NCI-H2196 (cell line): ENCODE data around the gene SNRPB2.

Experiments
- DNase-seq: peaks from one replicate; lab custom pipeline; 2025; ENCODE audit not compliant: unreplicated experiment; lab: John Stamatoyannopoulos, UW

SNRPB2 gene

DNA sequence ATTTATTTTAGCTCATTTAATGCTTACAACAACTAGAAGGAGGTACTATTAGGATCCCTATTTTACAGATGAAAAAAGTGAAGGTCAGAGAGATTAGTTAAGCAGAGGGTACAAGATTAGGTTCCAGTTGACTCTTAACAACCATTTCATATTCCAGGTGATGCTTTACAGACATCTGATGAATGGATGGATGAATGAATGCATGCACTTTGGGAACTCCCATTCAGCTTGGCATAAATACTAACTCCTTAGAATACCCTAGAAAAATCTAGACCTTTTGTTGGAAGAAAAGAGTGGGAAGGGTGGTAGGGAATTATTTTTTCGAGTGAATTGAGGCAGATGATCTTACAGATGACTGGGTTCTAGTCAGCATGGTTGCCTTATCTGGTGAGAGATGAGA lies 746 bp upstream of the SNRPB2 start:
- no peak for DNase-seq

DNA sequence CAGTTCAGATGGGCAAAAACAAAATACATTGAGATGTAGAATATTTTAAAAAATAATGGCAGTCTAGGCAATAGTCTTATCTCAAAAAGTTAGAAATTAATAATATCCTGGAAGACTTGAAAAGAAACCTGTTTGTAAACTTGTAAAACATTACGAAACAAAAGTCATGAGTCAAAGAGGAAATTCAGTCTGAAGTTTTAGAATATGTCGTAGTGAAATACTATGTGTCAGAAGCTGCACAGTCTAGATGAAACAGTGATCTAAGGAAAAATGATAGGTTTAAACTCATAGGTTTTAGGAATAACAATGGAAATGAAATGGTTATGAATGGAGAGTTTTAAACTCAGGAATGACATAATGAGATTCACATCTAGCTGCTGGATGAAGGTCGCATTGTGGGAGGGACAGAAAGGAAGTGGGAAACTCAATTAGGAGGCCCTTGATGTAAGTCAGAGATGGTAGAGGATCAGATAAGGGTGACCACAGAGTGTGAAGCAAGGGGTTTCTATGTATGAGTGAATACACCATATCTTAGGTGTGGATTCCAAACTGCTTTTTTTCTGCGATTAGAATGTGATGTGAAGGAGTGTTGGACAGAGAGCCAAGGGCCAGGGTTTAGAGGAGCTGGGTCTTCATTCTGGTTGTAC lies 2.8 kb downstream of the SNRPB2 start:
- DNase-seq, result no peak

DNA sequence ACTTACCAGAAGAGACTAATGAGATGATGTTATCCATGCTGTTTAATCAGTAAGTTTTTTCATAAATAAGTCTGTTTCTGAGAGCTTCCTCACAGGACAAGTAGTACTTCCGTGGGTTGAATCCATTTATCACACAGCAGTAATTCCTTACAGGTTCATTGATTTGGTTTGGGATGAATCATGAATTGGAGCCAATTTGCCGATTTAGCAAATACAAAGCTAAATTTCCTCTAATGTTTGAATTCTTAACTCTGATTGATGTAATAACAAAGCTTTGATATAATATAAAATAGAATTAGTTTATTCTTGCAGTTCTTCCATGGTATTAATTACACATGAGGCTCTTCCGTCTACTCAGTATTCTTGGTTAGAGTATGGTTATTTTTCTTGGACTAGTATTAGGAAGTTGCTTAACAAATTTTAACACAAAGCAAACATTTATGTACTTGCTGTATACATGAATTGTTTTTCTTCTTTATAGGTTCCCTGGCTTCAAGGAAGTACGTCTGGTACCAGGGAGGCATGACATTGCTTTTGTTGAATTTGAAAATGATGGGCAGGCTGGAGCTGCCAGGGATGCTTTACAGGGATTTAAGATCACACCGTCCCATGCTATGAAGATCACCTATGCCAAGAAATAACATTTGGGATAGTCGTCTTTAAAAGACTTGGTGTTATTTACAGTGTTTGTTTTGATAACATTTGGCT lies 10.7 kb downstream of the SNRPB2 start:
- no peak for DNase-seq

DNA sequence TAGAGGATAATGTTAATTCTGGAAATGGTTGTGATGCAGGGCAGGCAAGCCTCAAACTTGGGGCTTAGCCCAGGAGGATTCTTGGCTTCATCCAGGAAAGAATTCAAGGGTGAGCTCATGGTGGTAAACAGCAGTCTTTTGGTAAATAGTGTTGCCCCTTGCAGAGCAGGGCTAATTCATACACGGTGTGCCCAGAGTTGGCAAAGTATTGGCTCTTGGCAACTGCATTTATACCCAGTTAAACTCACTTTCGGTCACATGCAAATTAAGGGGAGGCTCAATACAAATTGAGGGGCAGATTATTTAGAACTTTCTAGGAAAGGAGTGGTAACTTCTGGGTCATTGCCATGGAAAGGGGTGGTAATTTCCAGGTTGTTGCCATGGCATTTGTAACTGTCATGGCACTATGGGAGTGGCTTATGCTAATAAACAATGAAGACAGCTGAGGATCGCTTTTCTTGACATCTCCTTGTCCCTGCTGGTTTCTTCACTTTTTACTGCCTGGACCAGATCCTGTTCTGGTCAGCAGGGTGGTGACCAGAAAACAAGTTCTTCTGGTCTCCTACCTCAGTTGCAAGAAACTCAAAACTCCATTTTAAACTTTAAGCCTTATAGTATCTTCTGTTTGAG lies 14.5 kb downstream of the SNRPB2 start:
- DNase-seq, result no peak

DNA sequence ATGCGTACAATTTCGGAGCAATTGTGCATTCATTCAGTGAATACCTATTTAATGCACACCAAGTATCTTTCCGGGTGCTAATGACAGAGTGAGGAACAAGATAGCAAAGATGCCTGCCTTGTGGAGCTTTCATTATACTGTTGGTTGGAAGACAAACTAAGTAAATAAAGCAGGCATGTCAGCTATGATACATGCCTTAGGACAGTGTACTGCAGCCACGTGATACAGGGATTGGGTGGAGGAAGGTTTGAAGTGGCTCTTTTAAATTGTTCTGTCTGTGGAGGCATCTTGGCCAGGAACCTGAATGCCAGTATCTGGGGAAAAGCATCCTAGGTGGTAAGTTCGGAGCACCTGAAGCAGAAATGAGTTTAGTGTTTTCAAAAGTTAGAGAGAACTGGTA lies 15.4 kb downstream of the SNRPB2 start:
- no peak for DNase-seq

DNA sequence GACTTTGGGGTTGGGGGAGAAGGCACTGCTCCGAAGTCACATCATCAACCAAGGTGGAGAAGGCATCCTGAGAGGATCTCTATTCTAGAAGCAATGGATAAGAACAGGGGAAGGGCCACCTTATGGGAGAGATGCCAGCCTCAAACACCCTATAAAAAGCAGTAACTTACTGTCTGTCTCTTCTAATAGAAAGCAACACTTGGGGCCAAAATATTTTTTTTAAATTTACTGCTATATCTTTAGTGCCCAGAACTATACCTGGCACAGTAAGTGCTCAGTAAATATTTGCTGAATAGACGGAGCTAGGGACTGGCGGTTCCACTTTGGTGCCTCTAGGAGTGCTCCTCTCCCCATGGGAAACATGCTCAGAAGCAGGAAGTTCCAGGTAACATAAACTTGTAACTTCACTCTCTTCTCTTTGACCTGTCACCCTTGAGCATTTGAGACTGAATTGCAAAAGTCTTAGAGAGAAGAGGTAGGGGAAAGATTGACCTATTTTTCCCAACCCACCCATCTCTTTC lies 17.5 kb downstream of the SNRPB2 start:
- peak; percentile 24 for DNase-seq

DNA sequence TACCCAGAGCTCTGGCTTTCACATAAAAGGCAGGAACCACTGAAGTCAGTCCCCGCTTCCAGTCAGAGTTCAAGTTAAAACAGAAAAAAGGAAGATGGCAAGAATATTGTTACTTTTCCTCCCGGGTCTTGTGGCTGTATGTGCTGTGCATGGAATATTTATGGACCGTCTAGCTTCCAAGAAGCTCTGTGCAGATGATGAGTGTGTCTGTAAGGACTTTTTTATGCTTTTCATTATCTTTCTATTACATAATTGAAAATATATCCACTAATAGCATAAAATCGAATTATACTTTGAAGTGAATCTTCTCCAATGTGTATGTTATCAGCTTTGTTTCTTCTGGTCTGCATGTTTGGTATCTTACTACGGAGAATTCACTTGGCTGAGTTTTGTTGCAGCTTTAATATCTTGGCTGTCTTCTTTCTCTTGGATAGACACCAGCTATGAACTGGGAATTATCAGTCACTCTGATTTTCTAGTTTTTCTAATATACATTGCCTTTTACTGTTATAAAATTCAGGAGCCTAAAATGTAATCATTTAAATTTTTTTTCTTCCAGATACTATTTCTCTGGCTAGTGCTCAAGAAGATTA lies 18.6 kb downstream of the SNRPB2 start, which contains the start of gene OTOR:
OTOR (plus strand) TSS at position 51 of the 593 bp plus-strand sequence; CDS start at position 95, 44 bp downstream.
- no peak for DNase-seq

DNA sequence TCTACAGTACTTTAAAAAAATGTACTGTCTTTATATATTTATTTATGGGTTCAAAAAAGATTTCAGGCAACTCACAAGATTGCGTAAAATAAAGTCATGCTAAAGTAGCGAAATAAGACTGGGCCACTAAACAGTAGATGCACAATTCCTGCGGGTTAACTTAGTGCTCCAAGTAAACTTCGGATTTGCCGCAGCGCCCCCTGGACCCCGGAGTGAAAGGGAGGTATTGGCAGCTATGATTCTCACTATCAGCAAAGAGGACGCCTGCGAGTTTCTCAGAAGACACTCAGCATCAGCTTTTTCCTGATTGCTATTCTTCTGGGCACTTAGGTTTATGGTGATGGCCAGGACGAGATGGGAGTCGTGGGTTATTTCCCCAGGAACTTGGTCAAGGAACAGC lies 19.7 kb downstream of the SNRPB2 start:
- no peak for DNase-seq

DNA sequence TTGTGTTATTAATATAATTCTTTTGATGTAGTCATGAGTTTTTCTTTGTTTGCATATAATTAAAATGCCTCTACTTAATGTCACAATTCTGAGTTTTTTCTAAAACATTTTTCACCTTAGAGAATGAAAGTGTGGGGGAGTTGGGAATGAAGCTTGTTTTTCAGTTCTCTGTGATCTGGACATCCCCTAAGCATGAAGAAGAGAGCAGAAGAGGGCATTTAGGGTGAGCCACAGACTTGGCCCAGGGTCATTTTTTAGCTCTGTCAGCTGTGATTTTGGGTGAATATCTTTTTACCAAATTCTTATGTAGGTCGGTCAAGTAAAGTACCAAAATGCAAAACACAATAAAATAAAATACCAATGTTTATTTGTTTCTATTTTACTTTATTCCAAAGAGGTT lies 22.3 kb downstream of the SNRPB2 start:
- no peak for DNase-seq

DNA sequence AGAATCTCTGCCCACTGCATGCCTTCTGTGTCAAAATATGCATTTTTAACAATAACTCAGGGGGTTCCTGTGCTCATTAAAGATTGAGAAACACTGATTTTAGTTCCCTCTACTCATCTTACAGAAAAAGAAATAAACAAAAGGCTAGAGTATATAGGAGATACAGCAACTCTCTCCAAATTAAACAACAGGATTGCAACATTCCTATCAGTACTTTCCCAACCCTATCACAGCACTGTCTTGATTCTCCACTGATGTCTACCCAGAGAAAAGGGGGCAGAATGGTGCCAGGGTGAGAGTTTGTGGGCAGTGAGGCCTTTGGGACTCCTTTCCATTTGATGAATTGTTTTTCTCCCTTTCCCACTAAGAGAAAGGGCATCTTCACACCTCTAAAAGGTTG lies 23.1 kb downstream of the SNRPB2 start:
- DNase-seq, result no peak

DNA sequence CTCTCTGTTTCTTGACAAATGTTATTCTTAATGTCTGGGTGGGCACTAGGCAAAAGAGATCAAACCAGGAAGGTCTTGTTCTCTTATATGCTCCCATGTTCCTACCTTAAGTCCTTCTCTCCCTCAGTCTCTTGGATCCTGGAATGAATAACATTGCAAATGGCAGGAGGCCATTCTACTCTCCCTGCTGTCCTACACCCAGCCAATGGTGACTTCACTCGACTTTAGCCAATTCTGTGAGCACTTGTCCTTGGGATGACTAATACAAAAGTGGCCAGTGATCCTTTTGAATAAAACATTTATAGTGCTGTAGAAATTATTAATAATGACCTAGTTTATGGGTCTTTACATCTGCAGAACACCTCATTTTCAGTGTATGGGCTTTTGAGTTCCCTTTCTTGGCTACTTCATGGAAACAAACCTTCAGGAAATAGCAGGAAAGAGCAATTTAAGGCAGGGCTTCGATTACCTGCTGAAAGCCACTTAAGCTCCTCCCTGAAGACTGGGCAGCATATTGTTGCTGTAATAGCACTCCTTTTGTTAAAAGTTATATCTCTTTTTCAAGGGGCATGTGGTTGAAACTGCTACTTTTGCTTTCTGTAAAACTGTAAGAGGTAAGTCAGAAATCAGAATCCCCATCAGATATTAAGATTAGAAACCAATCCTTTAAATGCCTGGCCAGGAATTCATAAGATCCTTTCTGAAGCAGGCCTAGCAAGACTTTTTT lies 28.8 kb downstream of the SNRPB2 start:
- no peak for DNase-seq

DNA sequence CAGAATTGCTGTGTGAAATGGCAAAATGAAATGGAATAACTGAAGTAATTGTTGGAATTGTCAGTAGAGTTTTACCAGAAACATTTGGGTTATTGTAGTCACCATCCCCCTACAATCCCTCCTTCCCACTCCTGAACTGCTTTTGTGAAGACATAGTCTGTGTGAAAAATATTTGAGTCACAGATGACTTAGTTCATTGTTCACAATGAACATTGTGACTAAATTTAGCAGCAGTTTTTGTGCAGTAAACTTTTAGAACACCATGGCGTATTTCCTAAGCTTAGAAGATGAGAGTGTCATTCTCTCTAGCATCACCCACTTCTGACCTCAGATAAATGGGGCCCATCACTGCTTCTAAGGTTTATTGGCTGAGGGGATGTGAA lies 29.3 kb downstream of the SNRPB2 start:
- DNase-seq, result no peak

DNA sequence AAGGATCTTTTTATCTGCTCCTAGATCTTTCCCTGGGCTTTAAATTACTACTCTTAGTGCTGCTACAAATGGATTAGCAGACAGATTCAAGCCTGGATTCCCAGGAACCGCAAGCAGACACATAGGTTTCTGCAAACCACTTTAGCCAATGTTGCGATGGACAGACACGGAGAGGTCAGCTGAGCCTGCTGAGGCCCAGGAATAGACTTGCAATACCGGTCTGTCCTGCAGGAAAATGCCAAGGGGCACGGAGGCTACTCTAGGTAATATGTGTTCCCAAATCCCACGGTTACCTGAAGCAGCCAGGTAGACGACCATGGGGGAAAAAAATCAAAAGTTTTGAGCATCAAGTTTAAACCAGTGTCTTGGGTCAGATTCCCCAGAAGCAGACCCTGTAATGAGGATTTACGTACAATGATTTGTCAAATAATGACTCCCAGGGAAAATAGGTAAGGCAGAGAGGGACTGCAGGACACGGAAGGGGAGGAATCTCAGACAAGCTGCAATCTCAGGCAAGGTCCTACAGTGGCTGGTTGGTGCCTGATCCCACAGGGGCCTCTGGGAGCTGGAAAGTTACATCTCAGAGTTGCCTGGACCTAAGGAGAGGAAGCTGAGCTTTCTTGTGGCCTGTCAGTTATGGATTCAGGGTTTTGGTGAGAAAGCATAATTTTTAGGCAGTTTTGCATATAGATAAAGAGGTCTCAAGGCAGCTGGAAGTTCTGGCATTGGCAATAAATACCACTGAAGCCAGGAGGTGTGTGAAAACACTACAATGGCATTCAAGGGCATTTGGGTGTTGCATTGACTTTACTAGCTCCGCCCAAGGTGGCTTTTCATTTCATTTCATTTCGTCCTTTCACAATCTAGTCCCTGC lies 30.8 kb downstream of the SNRPB2 start:
- no peak for DNase-seq

DNA sequence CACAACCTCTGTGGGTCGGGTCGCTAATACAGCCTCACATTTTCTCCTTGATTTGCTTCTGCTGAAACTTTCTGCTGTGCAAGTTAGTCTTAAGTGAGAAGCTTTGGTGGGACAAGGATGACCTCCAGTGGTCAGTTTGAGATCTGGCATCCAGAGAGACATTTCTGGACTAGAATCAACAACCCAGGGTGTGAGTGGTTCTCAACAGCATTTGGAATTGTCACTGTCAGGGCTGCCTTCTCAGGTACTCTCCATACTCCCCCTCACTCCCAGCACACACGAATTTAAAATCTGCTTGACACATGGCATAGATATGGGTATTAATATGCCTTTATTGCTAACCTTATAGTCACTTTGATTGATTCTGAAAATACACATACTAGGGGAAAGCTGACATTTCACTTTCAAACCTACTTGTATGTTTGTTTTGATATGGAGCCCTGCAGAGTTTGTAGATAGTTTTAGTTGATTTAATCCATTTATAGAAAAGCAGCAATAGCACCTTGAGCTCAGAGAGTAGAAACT lies 31.5 kb downstream of the SNRPB2 start:
- peak; percentile 69 for DNase-seq

DNA sequence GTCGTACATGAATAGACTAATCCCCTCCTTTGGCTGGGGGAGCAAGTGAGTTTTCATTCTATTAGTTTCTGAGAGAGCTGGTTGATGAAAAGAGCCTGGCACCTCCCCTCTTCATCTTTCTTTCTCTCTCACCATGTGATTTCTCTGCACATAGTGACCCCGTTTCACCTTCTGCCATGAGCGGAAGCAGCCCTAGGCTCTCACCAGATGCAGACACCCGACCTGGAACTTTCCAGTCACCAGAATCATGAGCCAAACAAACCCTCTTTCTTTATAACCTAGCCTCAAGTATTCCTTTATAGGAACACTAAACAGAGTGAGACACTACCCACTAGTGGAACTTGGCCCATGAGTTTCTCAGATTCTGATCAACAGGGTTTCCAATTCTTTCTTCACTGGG lies 34.7 kb downstream of the SNRPB2 start:
- DNase-seq, result no peak

DNA sequence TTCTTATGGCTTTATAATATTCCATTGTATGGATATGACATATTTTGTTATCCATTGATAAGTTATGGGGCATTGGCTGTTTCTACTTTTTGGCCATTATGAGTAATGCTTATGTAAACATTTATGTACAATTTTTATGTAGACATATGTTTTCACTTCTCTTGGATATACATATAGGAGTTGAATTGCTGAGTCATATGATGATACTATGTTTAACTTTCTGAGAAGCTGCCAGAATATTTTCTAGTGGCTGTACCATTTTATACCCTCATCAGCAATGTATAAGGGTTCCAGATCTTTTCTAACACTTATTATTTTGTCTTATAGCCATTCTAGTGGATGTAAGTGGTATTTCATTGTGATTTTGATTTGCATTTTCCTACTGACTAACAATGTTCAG lies 41.4 kb downstream of the SNRPB2 start:
- no peak for DNase-seq

DNA sequence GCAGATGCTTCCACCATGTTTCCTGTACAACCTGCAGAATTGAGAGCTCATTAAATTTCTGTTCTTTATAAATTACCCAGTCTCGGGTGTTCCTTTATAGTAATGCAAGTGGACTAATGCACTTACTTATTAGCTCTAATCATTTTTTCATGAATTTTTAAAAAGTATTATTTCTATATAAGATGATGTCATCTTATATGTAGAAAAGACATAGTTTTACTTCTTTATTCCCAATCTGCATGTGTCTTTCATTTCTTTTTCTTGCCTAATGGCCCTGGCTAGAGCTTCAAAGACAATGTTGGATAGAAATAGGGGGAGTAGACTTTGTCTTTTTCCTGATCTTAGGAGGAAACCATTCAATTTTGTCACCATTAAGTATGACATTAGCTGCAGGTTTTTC lies 46.1 kb downstream of the SNRPB2 start:
- DNase-seq, result no peak

DNA sequence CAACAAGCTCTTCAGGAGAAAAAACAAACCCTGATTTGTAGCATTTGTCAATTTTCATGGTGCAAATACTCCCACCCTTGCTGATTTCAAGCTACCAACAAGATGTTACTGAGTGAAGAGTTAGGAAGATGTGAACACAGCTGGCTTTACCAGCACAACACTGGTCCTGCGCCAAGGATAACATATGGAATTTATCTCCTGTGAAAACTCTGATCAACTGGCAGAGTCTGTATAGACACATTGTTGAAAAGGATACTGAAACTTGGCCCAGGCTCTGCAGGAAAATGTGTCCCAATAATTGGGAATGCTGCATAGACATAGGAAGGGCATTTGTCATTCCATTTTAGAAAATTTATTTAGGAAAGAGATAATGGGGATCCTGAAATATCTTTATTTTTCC lies 47.3 kb downstream of the SNRPB2 start:
- DNase-seq, result no peak

DNA sequence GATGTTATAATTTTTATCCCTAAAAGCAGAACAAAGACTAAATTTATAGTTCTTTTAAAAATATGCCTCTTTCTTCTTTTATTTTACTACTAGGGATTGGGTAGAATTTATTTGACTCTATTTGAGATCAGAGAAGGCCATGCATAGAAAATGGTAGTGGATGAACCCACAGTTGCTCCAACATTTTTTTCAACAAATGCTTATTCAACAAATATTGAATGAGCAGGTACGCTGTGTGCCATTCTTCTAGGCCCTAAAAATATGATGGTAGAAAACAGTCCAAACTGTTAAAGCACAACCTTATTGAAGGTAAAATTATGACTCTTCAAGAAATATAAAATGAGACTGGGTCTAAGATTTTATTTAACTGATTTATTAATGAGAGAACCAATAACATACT lies 48.3 kb downstream of the SNRPB2 start:
- no peak for DNase-seq

DNA sequence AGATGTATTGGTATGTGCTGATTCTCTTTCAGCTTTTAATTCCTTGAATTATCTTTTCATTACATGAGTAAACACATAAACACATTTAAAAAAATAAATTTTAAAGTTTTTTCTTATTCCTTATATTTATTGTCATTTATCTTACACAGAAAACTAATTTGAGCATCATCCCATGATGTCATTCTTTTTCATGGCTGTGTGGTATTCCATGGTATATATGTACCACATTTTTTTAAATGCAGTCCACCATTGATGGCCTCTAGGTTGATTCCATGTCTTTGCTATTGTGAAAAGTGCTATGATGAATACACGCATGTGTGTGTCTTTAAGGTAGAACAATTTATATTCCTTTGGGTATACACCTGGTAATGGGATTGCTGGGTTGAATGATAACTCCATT lies 51.7 kb downstream of the SNRPB2 start:
- DNase-seq, result no peak
